IMR-90 (cell line): ENCODE data around the gene FAM20A. TPM values are rescaled to one million over a fixed set of nuclear protein-coding genes. Genes with fewer than 3 reads are reported as not detected.

Experiments used
- ATAC-seq: fragments of 200-7000 bp; cut with Tn5 transposase; 2 replicates; pipeline ENCODE4 v1.9.1; 2020; ENCODE audit warnings: low read depth, mild to moderate bottlenecking, moderate library complexity
- Bru-seq: library from RNA; stranded (reverse); fragments of 400-500 nt; gene quantifications from one replicate; lab custom pipeline; 2021; lab: Mats Ljungman, UMichigan
- BruChase-seq, 2 experiments: library from RNA; stranded (reverse); fragments of 400-500 nt; gene quantifications; one replicate each; lab custom pipeline; 2021; lab: Mats Ljungman, UMichigan
- BruUV-seq: library from RNA; stranded (reverse); fragments of 400-500 nt; replicated peaks from 2 replicates; lab custom pipeline; 2021; lab: Mats Ljungman, UMichigan
- CTCF ChIA-PET: fragments of 300-600 bp; formaldehyde crosslinking; extraction: SDS; loops from one replicate; lab custom pipeline; 2021; ENCODE audit warnings: antibody characterized with exemption; lab: Yijun Ruan, JAX
- POLR2A ChIA-PET: fragments of 300-600 bp; sonication (Branson Sonifier 250); formaldehyde crosslinking; loops from one replicate; lab custom pipeline; 2022; ENCODE audit warnings: antibody characterized with exemption; ENCODE audit not compliant: unreplicated experiment; lab: Charles Lee
- DNase-seq: peaks from one replicate; pipeline ENCODE4 v3.0.0; 2013
- H2AFZ ChIP-seq: replicated peaks from 2 replicates; pipeline ENCODE3; 2013; ENCODE audit warnings: low read length, mild to moderate bottlenecking; ENCODE audit not compliant: poor library complexity
- H2AK5ac ChIP-seq: 2 replicates; pipeline ENCODE4 v1.6.1; 2013; ENCODE audit warnings: low read depth, low read length, inconsistent platforms
- H2AK9ac ChIP-seq: replicated peaks from 2 replicates; pipeline ENCODE3; 2013; ENCODE audit warnings: mild to moderate bottlenecking, low read depth, low read length, moderate library complexity; ENCODE audit not compliant: poor library complexity
- H2BK120ac ChIP-seq: 2 replicates; pipeline ENCODE4 v1.6.1; 2013; ENCODE audit warnings: low read depth, low read length, inconsistent platforms
- H2BK15ac ChIP-seq: 3 replicates; pipeline ENCODE4 v1.6.1; 2013; ENCODE audit warnings: low read depth, low read length, inconsistent platforms
- H2BK20ac ChIP-seq: 2 replicates; pipeline ENCODE4 v1.6.1; 2013; ENCODE audit warnings: low read depth, mild to moderate bottlenecking, inconsistent platforms, low read length, moderate library complexity
- H2BK5ac ChIP-seq: 2 replicates; pipeline ENCODE4 v1.6.1; 2013; ENCODE audit warnings: mild to moderate bottlenecking, low read depth, low read length, inconsistent platforms; ENCODE audit not compliant: poor library complexity, severe bottlenecking
- H3K14ac ChIP-seq: replicated peaks from 2 replicates; pipeline ENCODE4 v1.6.1; 2013; ENCODE audit warnings: low read depth, low read length, inconsistent platforms
- H3K18ac ChIP-seq: 2 replicates; pipeline ENCODE4 v1.6.1; 2013; ENCODE audit warnings: low read depth, low read length, control low read depth
- H3K23ac ChIP-seq: 2 replicates; pipeline ENCODE4 v1.6.1; 2013; ENCODE audit warnings: low read depth, low read length, inconsistent platforms
- H3K27ac ChIP-seq: 2 replicates; pipeline ENCODE4 v1.5.1; 2013; ENCODE audit warnings: mild to moderate bottlenecking, control low read depth, low read length; ENCODE audit not compliant: insufficient read depth
- H3K27me3 ChIP-seq: 2 replicates; pipeline ENCODE4 v1.6.1; 2013; ENCODE audit warnings: low read length; ENCODE audit not compliant: control insufficient read depth, insufficient read depth
- H3K36me3 ChIP-seq: 2 replicates; pipeline ENCODE4 v1.6.1; 2013; ENCODE audit warnings: low read length, mixed read lengths; ENCODE audit not compliant: control insufficient read depth, insufficient read depth
- H3K4ac ChIP-seq: 2 replicates; pipeline ENCODE4 v1.6.1; 2013; ENCODE audit warnings: low read depth, low read length, inconsistent platforms
- H3K4me1 ChIP-seq: 2 replicates; pipeline ENCODE4 v1.6.1; 2013; ENCODE audit warnings: low read length, mixed read lengths; ENCODE audit not compliant: control insufficient read depth, insufficient read depth
- H3K4me2 ChIP-seq: 2 replicates; pipeline ENCODE4 v1.6.1; 2013; ENCODE audit warnings: low read depth, mild to moderate bottlenecking, control low read depth, low read length, moderate library complexity
- H3K4me3 ChIP-seq: 2 replicates; pipeline ENCODE4 v1.5.1; 2013; ENCODE audit warnings: low read depth, mild to moderate bottlenecking, control low read depth, low read length, moderate library complexity; ENCODE audit not compliant: insufficient read depth
- H3K56ac ChIP-seq: 2 replicates; pipeline ENCODE4 v1.6.1; 2013; ENCODE audit warnings: low read length, inconsistent platforms; ENCODE audit not compliant: insufficient read depth; ENCODE audit errors: extremely low read depth
- H3K79me1 ChIP-seq, 2 experiments: 2 replicates each; pipeline ENCODE4 v1.6.1; 2013; ENCODE audit warnings: low read length in 2 of 2, inconsistent platforms in 1 of 2, low read depth in 1 of 2
- H3K9ac ChIP-seq: 2 replicates; pipeline ENCODE4 v1.6.1; 2013; ENCODE audit warnings: low read depth, low read length, control low read depth
- H3K9me1 ChIP-seq: 2 replicates; pipeline ENCODE4 v1.6.1; 2013; ENCODE audit warnings: low read length, inconsistent platforms; ENCODE audit not compliant: insufficient read depth
- H3K9me3 ChIP-seq: 2 replicates; pipeline ENCODE4 v1.6.1; 2013; ENCODE audit warnings: low read length; ENCODE audit not compliant: control insufficient read depth, insufficient read depth
- H4K20me1 ChIP-seq: 2 replicates; pipeline ENCODE4 v1.6.1; 2013; ENCODE audit warnings: low read length, inconsistent platforms; ENCODE audit not compliant: insufficient read depth
- H4K5ac ChIP-seq: 2 replicates; pipeline ENCODE4 v1.6.1; 2013; ENCODE audit warnings: mild to moderate bottlenecking, low read depth, low read length, control low read depth
- H4K8ac ChIP-seq, 2 experiments: 2 replicates each; pipeline ENCODE4 v1.6.1; 2013; ENCODE audit warnings: low read depth in 2 of 2, low read length in 2 of 2, control low read depth in 1 of 2, inconsistent platforms in 1 of 2
- H4K91ac ChIP-seq: 2 replicates; pipeline ENCODE4 v1.6.1; 2013; ENCODE audit warnings: low read depth, low read length, inconsistent platforms; ENCODE audit not compliant: insufficient read depth
- BHLHE40 ChIP-seq: fragments of 150-350 bp; IDR thresholded peaks from 2 replicates; pipeline ENCODE4 v1.6.1; 2016; ENCODE audit warnings: mild to moderate bottlenecking, low read depth, low read length
- CHD1 ChIP-seq: IDR thresholded peaks from 2 replicates; pipeline ENCODE4 v1.6.1; 2012; ENCODE audit warnings: low read depth, low read length, improper control_type of control experiment
- FOS ChIP-seq: fragments of 150-350 bp; IDR thresholded peaks from 2 replicates; pipeline ENCODE4 v1.6.1; 2016; ENCODE audit warnings: low read depth, low read length
- MAFK ChIP-seq: IDR thresholded peaks from 2 replicates; pipeline ENCODE4 v1.6.1; 2012; ENCODE audit warnings: low read depth, low read length, improper control_type of control experiment
- MAZ ChIP-seq: IDR thresholded peaks from 2 replicates; pipeline ENCODE4 v1.6.1; 2012; ENCODE audit warnings: low read depth, mild to moderate bottlenecking, low read length, improper control_type of control experiment, moderate library complexity, borderline replicate concordance
- RAD21 ChIP-seq: IDR thresholded peaks from 2 replicates; pipeline ENCODE4 v1.6.1; 2012; ENCODE audit warnings: low read length, improper control_type of control experiment
- WGBS, 2 experiments: methylation state at CpG; one replicate each; pipeline versions ENCODE4 v1.1.5 to v1.1.7; 2013; ENCODE audit warnings: missing lambda C conversion rate in 2 of 2; ENCODE audit not compliant: insufficient read length in 1 of 2; ENCODE audit errors: extremely low coverage in 2 of 2; 5-methylcytosine and 5-hydroxymethylcytosine counted together
- dilution Hi-C: fragments of 300-500 bp; cut with HindIII; formaldehyde crosslinking; loops from one replicate; pipeline ENCODE4 v1.14.3; 2018; ENCODE audit warnings: low sequenced_read_pairs; ENCODE audit not compliant: unreplicated experiment
- in situ Hi-C: fragments of 300-500 bp; cut with MboI; formaldehyde crosslinking; loops from 3 replicates; pipeline ENCODE4 v1.14.3; 2019; ENCODE audit warnings: low sequenced_read_pairs, inconsistent platforms, mixed read lengths
- intact Hi-C: fragments of 100-400 bp; cut with micrococcal nuclease; formaldehyde crosslinking; loops from 2 replicates; pipeline ENCODE4 v1.10.0; 2022
- long read RNA-seq: library from polyadenylated mRNA; unstranded; transcript quantifications from one replicate; pipeline ENCODE4 v2.0.0, GENCODE V29; 2021; ENCODE audit not compliant: unreplicated experiment
- polyA plus RNA-seq, 3 experiments: library from polyadenylated mRNA; depleted of rRNA; stranded (reverse); fragments of >200 nt; gene quantifications; 2 replicates each; pipeline ENCODE4 v1.2.3, GENCODE V29; 2012; ENCODE audit warnings: low replicate concordance in 1 of 3
- total RNA-seq: library from RNA; depleted of rRNA; stranded (reverse); fragments of >200 nt; gene quantifications from 2 replicates; pipeline ENCODE4 v1.2.3, GENCODE V29; 2012; rRNA removed

The FAM20A gene
- total RNA-seq (not detected in 2 replicates), polyA plus RNA-seq (2012; rRNA removed) (not detected in 2 replicates), Bru-seq, nascent RNA (percentile 6 among the genes with signal in this experiment), BruChase-seq, experiment 1, labeled RNA remaining after a 6-hour chase (percentile 5 among the genes with signal in this experiment), BruChase-seq, experiment 2, labeled RNA remaining after a 2-hour chase (percentile 1 among the genes with signal in this experiment)
- not detected in 2 replicates for polyA plus RNA-seq (2012; cell fraction: cytosol; rRNA removed)
- not detected in 2 replicates for polyA plus RNA-seq (2012; cell fraction: nucleus; rRNA removed; ENCODE audit: low replicate concordance)
- long read RNA-seq, partial matches to known transcripts, result 0 of 1 reads
- long read RNA-seq, other reads (novel, unspliced or antisense), result 1 of 1 reads

GRCh38 chr17:68600931-68601564 lies at the start of gene FAM20A:
FAM20A (minus strand) TSS chr17:68601367; CDS start chr17:68600666, 701 bp downstream.
- ChIA-PET POLR2A (no interaction called here), CTCF (no interaction called here)
- Histone ChIP-seq H2AFZ (peak within 1 kb of the TSS; percentile 52), H2AK5ac (no peak within 1 kb of the TSS), H3K4ac (no peak within 1 kb of the TSS), H3K56ac (no peak within 1 kb of the TSS), H2BK5ac (no peak within 1 kb of the TSS), H2BK20ac (no peak within 1 kb of the TSS), H3K4me2 (peak within 1 kb of the TSS; percentile 70; the same call in 1 of the 2 replicates), H3K14ac (no peak within 1 kb of the TSS), H2BK15ac (no peak within 1 kb of the TSS), H3K27ac (no peak within 1 kb of the TSS), H3K9me1 (no peaks in the 10 kb centered on the region), H3K9me3 (0 out of 2 replicates have a peak, but pooled peaks cover 1% of the 10 kb centered on the region), H3K4me1 (no peaks in the 10 kb centered on the region; the same call in 1 of the 2 replicates), H3K27me3 (peaks cover 51% of the 10 kb centered on the region), H4K8ac (no peak within 1 kb of the TSS), H3K4me3 (peak within 1 kb of the TSS; percentile 2; the same call in 1 of the 2 replicates), H3K18ac (no peak within 1 kb of the TSS), H3K9ac (no peak within 1 kb of the TSS), H4K91ac (no peak within 1 kb of the TSS), H3K79me1 (no peaks in the 10 kb centered on the region), H4K20me1 (no peaks in the 10 kb centered on the region), H4K5ac (no peak within 1 kb of the TSS), H3K23ac (no peak within 1 kb of the TSS), H2BK120ac (no peak within 1 kb of the TSS), H3K36me3 (no peaks in the 10 kb centered on the region), H2AK9ac (no peak within 1 kb of the TSS)
- no TSS peak for BruUV-seq
- DNase-seq (no peak), ATAC-seq (peak; percentile 21; the same call in 1 of the 2 replicates)
- dilution Hi-C loops (no loop called here), intact Hi-C loops (no loop called here), in situ Hi-C loops (no loop called here)
- 8% methylated on average over 9 of the region's 69 CpGs; no CpG with 5 or more reads in 1 of the 2 experiments for WGBS, 2 experiments
- TF ChIP-seq FOS, result no peak
- TF ChIP-seq MAFK, result no peak
- no peak for TF ChIP-seq CHD1
- no peak for TF ChIP-seq BHLHE40
- TF ChIP-seq MAZ, result no peak
- no peak for TF ChIP-seq RAD21
